RPMI8226 (cell line): Measurements from ENCODE around the gene MAD1L1.

ENCODE experiments used
- DNase-seq: peaks from one replicate; pipeline ENCODE4 v3.0.0-alpha.2; 2015

Gene MAD1L1

DNA sequence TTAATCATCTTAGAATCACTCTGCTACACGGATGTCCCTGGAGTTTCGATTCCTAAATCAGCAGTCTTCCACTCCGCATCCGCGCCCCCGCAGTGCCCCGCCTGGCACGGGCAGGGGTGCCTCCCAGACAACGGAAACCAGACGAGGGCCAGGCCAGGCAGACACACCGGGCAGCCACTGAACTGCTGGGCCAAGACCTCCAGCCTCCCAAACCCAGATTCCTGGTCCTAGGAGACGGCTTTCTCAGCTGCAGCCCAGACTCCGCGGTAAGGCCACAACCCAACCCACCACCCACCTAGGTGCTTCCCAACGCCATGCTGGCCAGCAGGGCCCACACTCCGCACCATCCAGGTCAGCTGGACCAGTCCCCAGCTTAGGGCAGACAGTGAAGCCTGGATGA lies 33.2 kb downstream of the MAD1L1 start:
- DNase-seq, result no peak

DNA sequence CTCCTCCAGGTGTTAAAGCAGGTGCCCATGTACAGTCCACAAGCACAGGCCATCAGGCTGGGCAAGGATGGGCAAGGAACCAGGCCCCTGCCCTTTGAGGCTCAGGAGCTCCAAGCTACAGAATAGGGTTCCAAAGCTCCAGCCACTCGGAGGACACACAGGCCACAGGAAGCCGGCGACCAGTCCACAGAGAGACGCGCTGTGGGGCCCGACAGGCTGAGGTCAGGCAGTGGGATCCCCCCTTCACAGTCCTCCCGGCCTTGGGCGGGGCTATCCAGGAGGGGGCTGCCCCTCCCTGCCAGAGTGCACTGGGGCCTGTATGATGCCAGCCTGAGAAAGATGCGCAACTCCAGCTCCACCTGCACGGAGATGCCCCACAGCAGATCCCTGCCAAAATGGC lies 34.0 kb downstream of the MAD1L1 start:
- no peak for DNase-seq

DNA sequence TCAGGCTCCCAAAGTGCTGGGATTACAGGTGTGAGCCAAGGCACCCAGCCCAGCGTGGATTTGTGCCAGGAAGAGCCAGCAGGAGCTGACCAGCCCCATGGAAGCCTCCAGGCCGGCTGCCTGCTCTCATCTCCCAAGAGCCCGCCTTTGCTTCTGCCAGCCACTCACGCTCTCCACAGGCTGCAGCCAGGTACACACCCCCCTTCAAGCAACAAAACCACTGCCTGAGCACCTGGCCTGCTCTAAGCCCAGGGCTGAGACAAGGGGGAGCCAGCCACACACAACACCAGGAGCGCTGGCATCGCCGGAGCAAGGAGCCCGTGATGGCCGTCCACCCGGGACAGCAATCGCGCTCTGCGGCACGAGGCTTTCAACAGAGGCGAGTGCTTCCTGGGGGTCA lies 34.5 kb downstream of the MAD1L1 start:
- DNase-seq, result no peak

DNA sequence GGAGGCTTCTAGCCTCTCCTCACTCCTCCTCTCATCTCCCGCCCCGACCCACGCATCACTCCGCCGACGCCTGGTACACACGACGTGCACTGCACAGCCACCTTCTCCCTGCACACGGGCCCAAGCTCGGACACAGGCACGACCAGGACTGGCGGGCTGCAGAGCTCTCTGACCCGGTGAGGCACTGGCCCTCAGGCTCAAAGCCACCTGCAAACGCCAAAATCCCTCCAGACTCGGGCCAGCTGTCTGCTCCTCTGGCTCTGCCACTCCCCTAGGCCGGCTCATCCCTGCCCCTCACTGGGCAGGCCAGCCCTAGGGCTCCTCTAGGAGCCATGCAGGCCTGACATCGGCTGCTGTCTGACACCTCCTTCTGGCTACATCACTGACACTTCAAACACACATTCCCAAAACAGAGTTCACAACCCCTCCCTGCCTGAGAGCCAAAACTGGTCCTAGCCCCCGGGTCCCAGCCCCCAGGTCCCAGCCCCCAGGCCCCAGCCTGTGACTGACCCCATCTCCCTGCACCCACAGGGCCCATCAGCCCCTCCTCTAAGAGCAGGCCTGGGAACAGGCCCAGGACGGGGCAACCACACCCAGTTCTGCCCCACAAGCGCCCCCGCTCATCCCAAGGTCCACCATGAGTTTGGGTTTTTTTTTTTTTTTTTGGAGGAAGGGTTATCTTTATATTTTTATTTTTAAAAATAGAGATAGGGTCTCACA lies 35.1 kb downstream of the MAD1L1 start:
- DNase-seq, result no peak

DNA sequence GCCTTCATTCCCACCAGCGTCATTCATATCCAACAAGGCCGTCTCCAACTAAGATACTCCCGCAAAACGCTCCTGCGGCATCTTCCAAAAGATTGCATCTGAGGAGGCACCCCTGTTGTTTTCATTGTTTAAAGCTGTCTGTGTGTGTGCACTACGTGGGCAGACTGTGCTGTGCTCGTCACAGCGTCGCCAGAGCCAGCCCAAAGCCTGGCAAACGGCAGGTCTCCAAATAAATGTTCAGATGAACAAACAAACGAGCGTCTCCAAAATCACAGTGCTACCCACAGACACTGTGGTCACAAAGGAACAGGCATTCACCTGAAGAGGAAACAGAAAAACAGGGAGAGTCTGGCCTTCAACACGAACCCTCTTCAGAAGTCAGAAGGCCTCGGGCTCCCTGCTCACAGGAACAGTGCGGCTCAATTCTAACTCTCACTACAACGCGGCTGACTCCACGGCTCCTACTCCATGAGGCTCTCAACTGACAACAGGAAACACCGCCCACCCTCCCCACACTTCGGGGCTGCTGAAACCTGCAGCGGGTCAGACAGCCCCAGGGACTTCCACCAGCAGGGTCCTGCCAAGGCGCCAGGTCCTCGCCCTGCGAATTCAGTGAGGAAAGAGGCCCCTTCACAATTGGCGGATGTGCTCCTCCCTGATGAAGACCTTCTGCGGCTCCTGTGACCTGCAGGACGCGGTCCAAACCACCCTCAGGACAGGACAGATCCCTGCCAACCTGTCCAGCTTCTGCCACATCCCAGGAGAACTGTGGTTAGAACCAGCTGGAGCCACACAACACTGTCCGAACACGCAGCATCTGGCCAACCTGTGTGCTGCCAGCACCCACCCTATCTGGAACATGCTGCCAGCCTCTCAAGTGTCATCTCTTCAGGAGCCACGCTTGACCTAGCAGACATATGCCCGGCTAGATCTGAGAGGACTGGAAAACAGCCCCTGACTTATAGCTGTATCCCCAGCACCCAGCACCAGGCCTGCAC lies 36.1 kb downstream of the MAD1L1 start:
- DNase-seq, result no peak

DNA sequence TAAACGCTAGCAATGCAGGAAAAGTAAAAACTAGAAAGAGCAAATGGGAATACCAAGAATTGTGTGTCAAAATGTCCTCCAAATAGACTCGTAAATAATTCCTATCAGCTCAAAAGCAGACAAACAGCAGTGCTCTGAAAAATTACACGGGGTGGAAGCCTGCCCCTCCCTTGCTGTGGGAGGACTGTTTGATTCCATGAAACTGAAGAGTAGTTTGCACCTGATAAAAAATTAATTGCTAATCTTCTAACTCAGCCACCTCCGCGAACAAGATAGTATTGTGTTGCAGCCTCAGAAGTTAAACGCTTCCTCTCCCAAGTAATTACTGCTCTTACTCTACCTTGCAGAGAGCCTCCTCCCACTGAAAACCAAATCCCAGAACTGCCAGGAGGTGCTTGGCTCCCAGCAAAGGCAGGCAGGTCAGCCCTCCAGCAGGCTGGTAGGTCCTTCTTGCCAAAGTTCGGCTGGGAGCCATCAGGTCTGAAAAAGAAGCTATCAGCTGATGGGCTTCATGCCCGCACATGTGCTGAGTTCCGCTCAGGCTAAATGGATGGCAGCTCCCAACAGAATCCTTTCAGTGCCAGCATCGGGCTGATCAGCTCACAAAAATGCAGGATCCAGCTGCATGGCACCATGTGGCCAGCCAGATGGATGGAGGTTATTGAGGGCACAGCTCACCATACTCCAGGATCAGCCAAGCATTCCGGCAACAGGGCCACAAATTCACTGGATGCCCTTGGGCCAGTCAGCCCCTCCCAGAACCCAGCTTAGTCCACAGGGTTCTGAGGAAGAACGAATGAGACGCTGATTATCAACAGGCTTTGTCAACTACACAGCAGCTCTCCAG lies 37.1 kb downstream of the MAD1L1 start:
- DNase-seq, result no peak

DNA sequence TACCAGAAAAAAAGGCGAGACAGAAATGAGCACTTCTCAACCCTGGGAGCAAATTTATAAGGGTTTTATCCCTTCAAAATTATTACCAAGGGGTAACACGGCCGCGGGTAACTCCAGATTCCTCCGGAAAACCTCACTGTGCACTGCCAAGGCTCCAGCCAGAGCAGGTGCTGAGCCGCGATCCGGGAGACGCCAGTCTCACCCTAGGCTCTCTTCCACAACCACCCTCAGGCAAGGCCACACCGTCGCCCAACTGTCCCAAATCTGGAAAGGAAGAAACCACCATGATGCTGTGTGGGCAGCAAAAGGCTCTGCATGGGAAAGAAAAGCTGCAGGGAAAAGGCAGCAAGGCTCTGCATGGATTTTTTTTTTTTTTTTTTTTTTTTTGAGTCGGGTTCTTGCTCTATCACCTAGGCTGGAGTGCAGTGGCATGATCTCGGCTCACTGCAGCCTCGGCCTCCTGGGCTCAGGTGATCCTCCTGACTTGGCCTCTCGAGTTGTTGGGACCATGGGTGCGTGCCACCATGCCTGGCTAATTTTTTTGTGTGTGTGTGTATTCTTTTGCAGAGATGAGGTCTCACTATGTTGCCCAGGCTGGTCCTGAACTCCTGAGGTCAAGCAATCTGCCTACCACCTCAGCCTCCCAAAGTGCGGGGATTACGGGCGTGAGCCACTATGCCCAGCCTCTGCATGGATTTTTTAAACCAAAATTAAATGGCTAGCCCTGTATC lies 39.0 kb downstream of the MAD1L1 start:
- DNase-seq, result no peak

DNA sequence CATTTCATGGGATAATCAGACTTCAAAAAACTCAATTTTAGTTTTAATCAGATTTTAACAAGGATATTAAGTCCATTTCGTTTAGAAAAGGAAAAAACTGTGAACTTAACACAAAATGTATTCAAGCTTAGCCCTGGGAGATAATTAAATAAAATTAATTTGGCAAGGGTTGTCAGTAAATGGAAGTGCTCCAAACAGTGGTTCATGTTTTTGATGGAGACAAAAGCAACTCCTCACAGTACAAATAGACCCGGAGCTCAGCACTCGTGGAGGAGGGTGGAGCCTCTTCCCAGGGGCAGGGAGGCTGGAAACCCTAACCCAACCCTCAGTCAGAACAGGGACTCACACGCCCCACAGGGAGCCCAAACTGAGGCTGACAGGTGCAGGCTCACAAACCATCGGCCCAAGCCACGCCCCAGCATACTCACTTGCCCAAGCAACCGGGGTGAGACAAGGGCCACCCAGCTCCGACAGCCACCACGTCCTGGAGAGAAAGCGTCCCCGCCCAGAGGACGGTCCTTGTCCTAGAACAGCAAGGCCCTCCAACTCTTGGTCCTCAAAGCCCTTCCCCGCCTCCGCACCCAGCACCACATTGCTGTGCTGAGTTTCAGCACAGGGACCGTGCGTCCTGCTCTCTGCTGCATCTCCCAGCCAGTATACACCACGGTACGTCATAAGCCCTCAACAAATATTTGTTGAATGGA lies 39.8 kb downstream of the MAD1L1 start:
- DNase-seq, result no peak

DNA sequence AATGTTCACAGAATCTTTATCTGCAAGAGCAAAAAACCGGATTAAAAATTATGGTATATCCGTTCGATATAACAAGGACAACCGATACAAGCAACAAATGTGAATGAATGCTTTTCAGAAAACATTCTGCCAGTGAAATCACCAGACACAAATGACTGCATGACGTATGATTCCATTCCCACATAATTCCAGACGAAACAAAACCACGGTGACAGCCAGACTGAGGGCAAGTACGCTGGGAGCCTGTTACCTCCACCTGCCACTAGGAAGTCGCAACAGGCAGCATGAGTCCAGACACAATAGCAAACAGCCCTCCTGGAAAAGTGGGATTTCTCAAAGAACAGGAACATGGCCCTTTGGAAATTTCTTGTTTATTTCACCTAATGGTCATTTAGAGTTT lies 41.7 kb downstream of the MAD1L1 start:
- no peak for DNase-seq

DNA sequence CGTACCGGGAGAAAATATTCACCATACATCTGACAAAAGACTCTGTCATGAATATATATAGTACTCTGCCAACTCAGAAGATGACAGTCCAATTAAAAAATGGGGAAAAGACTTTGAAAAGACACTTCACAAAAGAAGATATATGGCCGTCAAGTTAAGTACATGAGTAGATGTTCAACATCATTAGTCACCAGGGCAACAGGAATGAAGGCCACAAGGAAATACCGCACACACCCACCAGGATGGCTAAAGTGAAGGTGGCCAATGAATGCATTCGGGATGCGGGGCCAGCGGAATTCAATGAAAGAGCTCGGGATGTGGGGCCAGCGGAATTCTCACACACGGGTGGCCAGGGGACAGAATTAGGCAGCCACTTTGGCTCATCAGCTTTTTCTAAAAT lies 42.2 kb downstream of the MAD1L1 start:
- DNase-seq, result no peak

DNA sequence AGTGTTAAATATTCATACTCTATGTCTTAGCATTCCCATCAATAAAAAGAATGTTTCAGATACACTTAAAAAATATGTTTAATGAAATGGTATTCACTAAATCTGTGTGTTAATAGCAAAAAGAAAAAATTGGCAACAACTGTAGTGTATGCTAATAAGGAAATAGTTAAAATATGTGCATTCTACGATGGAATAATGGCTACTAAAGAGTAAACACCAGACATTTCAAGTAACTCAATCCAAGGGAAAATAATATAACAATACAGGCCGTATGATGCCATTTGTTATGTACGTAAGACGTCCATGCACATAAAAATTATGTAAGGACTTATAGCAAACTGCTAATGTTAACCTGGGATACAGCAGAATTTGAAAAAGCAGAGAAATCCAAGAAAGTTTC lies 46.6 kb downstream of the MAD1L1 start:
- no peak for DNase-seq

DNA sequence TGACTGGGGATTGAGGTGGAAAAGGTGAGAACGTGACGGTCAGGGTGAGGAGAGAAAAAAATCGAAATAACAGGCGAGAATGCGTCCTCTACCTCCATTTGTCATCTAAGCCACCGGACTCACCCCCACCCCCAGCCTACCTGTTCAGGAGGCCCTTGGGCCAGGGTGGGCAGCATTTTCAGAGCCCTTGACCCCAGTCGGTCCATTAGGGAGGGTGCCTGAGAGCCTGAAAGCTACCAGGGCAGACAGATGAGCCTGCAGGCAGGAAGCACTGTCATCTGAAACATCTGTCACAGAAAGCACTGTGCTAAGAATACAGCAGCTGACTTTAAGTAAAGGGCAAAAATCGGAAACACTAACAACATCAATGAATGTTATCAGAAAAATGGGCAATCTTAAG lies 47.0 kb downstream of the MAD1L1 start:
- DNase-seq, result no peak

DNA sequence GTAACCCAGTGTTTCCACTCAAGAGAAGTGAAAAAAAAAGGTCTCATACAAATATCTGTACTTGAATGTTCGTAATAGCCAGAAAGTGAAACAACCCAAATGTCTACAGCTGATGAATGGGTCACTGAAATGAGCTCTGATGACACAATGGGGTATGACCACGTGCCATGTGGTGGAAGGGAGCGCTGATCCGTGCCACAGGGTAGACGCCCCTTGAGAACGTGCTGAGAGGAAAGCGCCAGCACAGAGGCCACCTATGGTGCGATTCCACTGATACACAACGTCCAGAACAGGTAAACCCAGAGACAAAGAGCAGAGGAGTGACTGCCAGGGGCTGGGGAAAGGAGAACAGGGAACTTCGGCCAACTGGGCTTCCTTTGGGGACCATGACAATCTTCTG lies 50.3 kb downstream of the MAD1L1 start:
- DNase-seq, result no peak

DNA sequence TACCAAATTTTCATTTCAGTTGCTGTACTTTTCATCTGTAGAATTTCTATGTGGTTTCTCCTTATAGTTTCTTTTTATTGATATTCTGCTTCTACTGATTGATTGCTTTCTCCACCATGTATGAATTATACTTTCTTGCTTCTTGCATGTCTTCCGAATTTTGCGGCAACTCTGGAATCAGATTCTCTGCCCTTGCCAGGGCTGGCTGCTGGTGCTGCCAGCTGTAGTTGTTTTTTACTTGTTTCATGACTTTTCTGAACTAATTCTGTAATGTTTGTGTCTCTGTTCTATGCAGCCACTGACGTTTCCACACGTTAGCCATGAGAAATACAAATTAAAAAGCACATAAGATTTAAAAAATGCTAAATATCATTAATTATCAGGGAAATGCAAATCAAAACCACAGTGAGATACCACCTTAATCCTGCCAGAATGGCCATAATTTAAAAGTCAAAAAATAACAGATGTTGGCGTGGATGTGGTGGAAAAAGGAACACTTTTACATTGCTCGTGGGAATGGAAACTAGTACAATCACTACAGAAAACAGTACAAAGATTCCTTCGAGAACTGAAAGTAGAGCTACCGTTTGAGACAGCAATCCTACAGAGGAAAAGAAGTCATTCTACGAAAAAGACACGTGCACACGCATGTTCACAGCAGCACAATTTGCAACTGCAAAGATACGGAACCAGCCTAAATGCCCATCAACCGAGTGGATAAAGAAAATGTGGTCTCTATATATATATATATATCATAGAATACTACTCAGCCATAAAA lies 51.5 kb downstream of the MAD1L1 start:
- DNase-seq, result no peak

DNA sequence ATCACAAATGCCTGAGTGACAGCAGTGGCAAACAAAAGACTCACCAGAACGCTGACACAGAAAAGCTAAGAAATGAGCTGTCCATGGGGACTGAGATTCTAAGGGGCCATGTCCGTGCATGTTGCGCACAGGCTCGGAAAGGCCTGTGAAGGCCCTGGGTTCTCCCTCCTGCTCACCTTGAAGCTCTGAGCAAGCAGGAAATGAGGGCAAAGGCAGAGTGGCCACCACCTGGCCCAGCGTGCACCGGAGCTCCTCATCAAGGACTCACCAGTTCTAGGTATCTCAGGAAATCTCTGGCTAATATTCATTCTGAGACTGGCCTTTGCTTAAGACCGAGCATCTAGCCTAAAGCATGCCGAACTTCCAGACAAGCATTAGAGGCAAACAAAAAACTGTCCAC lies 52.7 kb downstream of the MAD1L1 start:
- DNase-seq, result no peak

DNA sequence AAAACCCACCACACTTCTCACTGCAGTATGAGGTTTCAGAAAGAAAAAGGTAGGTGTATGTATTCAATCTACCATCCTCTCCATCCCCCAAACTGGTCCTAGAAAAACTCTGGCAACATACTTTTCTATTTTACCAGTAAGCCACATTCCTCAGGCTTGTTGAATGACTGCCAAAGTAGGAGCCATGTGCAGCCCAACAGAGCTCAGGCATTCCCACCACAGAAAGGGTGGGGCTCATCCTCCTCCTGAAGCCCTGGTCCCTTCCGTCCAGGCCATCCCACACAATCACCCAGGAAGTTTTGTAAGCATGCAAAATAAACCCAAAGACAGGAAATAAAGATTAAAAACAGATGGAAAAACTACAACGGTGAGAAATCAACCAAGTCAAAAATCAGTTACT lies 57.2 kb downstream of the MAD1L1 start:
- DNase-seq, result no peak

DNA sequence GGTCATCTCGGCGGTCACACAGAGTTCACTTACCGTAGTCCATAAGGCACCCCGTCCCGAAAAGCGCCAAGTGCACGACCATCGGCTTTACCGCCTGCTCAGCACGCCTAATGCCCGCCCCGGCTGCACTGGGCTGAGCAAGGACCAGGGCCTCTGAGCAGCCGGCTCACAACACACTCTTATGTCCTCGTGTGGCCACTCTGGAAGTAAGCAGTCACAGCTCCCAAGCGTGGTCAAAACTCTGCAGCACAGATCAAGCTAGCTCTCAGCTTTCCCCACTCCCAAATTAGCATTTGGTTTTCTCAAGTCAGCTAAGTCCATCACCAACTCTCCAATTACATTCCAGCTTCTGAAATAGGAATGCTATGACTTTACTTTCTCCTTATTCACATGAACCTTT lies 57.7 kb downstream of the MAD1L1 start:
- no peak for DNase-seq

DNA sequence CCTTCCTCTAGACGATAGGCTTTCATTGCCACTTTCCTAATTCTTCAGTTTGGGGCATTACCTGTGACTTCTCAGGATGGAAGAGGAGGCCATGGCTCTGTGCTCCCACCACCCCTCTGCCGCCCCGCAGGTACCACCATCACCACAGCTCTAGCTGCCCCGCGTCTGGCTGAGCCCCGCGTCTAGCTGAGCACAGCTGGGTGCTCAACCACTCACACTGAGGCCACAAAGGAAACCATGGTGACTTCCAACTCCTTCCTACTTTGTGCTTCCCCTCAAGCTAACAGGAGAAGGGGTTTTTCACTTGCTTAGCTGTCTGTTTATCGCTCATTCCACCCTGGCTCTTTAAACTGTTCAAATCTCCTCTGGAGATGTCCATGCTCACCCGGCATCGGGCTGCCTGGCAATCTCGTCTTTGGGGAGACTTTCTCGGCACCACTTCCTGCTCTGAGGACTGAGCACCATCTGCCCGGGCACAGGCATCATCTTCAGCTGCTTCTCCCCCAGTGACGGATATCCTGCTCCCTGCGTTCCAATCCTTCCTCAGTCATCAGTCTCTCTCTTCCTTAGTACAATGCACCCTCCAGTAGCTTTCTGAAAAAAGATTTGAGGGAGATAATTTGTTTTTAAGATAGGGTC lies 59.4 kb downstream of the MAD1L1 start:
- no peak for DNase-seq

DNA sequence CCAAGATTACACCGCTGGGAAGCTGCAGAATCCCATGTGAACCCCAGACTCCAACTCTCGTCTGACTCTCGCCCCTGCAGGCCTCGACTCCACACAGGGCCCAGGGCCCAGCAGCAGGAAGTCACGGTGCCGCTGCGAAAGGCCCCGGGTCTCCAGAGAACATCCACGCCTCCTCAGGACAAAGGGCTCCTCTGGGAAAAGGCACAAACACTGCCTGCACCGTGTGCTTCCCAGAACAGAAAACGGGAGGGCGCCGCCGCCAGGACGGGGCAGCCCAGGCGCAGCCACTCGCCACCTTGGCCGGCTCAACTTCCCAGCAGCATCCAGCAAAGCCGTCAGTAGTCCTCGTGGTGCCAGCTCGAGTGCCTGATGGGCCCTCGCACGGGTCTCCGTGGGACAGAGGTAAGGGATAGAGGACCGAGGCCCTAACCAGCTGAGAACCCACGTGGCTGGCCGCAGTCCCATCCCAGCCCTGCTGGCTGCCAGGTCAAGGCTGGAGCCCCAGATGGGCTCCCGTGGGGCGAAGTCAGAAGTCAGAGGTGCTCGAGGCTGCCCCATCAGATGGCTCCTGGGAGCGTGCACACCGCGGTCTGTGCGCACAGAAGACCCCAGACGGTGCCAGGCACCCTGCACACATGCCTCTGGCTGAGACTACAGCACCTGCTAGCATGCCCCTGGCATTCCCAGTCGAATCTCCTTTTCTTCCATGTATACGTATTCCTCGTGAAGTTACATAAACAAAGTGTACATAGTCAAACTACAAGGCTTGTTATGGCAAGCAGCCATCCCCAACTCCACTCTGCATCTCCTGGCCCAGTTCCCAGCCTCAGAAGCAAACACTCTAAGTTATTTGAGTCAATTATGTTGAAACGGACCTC lies 60.2 kb downstream of the MAD1L1 start:
- DNase-seq, result no peak

DNA sequence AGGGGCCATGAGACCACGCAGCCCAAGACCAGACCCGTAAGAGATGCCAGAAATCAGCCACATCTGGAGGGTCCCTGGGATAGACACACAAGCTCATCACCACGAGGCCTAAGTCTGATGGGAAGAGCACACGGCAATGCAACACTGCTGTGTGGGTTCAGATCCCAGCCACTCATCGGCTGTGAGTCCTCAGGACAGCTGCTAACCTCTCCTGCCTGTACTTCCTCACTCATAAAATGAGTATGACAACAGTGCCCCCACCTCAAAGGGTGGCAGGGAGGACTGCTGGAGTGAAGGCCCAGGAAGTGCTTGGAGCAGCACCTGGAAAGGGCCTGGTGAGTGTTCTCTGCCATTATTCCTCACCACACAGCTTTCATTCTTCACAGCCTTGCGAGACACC lies 60.9 kb downstream of the MAD1L1 start:
- no peak for DNase-seq
